Cardiac muscle cell (in vitro differentiated cells and primary cell): ENCODE data around the gene FAM237B. TPM values are rescaled to one million over a fixed set of nuclear protein-coding genes. Genes with fewer than 3 reads are reported as not detected.
"Not testable (repeated sequence)": the region's sequence is repeated elsewhere in the genome, so short reads cannot be mapped to it uniquely, and the experiment has no call there.

Experiments used
- DNase-seq, 2 donors: peaks; one replicate each; pipeline versions ENCODE4 v3.0.0 to v3.0.0-alpha.2; 2010 to 2017; ENCODE audit warnings: low read depth in 1 of 2, low spot score in 1 of 2
- H3K27ac ChIP-seq: fragments of 200-600 bp; sonication (generic); 2 replicates; pipeline ENCODE4 v1.5.1; 2016
- H3K27me3 ChIP-seq: fragments of 200-600 bp; sonication (generic); 2 replicates; pipeline ENCODE4 v1.6.0; 2016; ENCODE audit warnings: control low read depth
- H3K36me3 ChIP-seq: fragments of 200-600 bp; sonication (generic); 2 replicates; pipeline ENCODE4 v1.5.1; 2016; ENCODE audit warnings: control low read depth
- H3K4me1 ChIP-seq: fragments of 200-600 bp; sonication (generic); 2 replicates; pipeline ENCODE4 v1.8.1; 2017; ENCODE audit warnings: low read depth, mild to moderate bottlenecking, mixed run types
- H3K4me3 ChIP-seq: fragments of 200-600 bp; sonication (generic); 2 replicates; pipeline ENCODE4 v1.5.1; 2016; ENCODE audit warnings: mild to moderate bottlenecking
- H3K9me3 ChIP-seq: fragments of 200-600 bp; sonication (generic); 2 replicates; pipeline ENCODE4 v1.5.1; 2017; ENCODE audit warnings: low read depth, mild to moderate bottlenecking, control low read depth
- CTCF ChIP-seq: IDR thresholded peaks from 2 replicates; pipeline ENCODE4 v1.5.1; 2012; ENCODE audit warnings: low read depth, mild to moderate bottlenecking, low read length
- polyA plus RNA-seq: library from polyadenylated mRNA; unstranded; fragments of >200 nt; fragmentation: Nextera tagmentation; extraction: Ambion mirVana; gene quantifications from 2 replicates; pipeline ENCODE4 v1.2.1, GENCODE V29; 2016
- total RNA-seq: library from RNA; depleted of rRNA; stranded (reverse); fragments of >200 nt; gene quantifications from 2 replicates; pipeline ENCODE4 v1.2.3, GENCODE V29; 2016

The FAM237B gene
- total RNA-seq = not detected in 2 replicates
- not detected in 2 replicates for polyA plus RNA-seq

GRCh38 chr7:90320801-90321494 is at the start of gene FAM237B:
Gene FAM237B, minus strand, starts transcription at chr7:90321304. Its CDS starts 1,556 bp downstream, at chr7:90319748.
- Histone ChIP-seq H3K27ac (no peak within 1 kb of the TSS), H3K4me3 (peak within 1 kb of the TSS; percentile 16), H3K27me3 (peaks cover 86% of the 10 kb centered on the region), H3K36me3 (no peaks in the 10 kb centered on the region), H3K4me1 (no peaks in the 10 kb centered on the region), H3K9me3 (no peaks in the 10 kb centered on the region)
- DNase-seq = peak; percentile 35 to 43
- no peak for TF ChIP-seq CTCF

GRCh38 chr7:90351987-90352386 is 30.9 kb upstream of the FAM237B start:
- H3K36me3 ChIP-seq = peaks cover 4% of the 10 kb centered on the region
- no peak overlapping the region for H3K4me3 ChIP-seq
- H3K27ac ChIP-seq = no peak overlapping the region
- no peaks in the 10 kb centered on the region for H3K9me3 ChIP-seq
- no peak for DNase-seq
- H3K4me1 ChIP-seq = peaks cover 5% of the 10 kb centered on the region
- TF ChIP-seq CTCF = no peak
- H3K27me3 ChIP-seq = no peaks in the 10 kb centered on the region

- DNase-seq, H3K27me3 ChIP-seq, H3K27ac ChIP-seq, H3K4me3 ChIP-seq, H3K36me3 ChIP-seq, H3K9me3 ChIP-seq, H3K4me1 ChIP-seq: not testable (repeated sequence)
Measured at GRCh38 chr7:90350032-90350431, 28.9 kb upstream of the FAM237B start.

- H3K36me3 ChIP-seq = peaks cover under 1% of the 10 kb centered on the region
- no peak overlapping the region for H3K4me3 ChIP-seq
- no peak for TF ChIP-seq CTCF
- no peaks in the 10 kb centered on the region for H3K27me3 ChIP-seq
- no peaks in the 10 kb centered on the region for H3K9me3 ChIP-seq
- H3K27ac ChIP-seq = no peak overlapping the region
- peaks cover 5% of the 10 kb centered on the region for H3K4me1 ChIP-seq
- no peak for DNase-seq
Measured at GRCh38 chr7:90349305-90349704, 28.2 kb upstream of the FAM237B start.

- no peak for DNase-seq
- H3K4me3 ChIP-seq = peak overlapping the region; percentile 86
- TF ChIP-seq CTCF = no peak
Measured at GRCh38 chr7:90347759-90348158, 26.7 kb upstream of the FAM237B start.

GRCh38 chr7:90346336-90347125 is 25.4 kb upstream of the FAM237B start, which contains the start of gene GTPBP10:
Gene GTPBP10, plus strand, starts transcription at chr7:90346716. Its CDS starts 26 bp downstream, at chr7:90346742.
- TF ChIP-seq CTCF = peak; percentile 76
- Histone ChIP-seq H3K27ac (peak within 1 kb of the TSS; percentile 94), H3K36me3 (no peaks in the 10 kb centered on the region), H3K9me3 (no peaks in the 10 kb centered on the region), H3K27me3 (no peaks in the 10 kb centered on the region), H3K4me1 (peaks cover 5% of the 10 kb centered on the region), H3K4me3 (peak within 1 kb of the TSS; percentile 86)
- peak; percentile 96 to 98 for DNase-seq

More at GRCh38 chr7:90347759-90348158, 26.7 kb upstream of the FAM237B start:
- Histone ChIP-seq H3K36me3 (no peaks in the 10 kb centered on the region), H3K4me1 (peaks cover 5% of the 10 kb centered on the region), H3K9me3 (no peaks in the 10 kb centered on the region), H3K27me3 (no peaks in the 10 kb centered on the region), H3K27ac (no peak overlapping the region)
